Hematopoietic multipotent progenitor cell treated with erythropoietin and hydrocortisone succinate and interleukin-3 and kit ligand, for 4 days (in vitro differentiated cells): ENCODE results near the gene CCL24.
A peak's percentile ranks its signal among the peaks of the same experiment; 100 is the strongest.
"Not testable (repeated sequence)": the region's sequence is repeated elsewhere in the genome, so short reads cannot be mapped to it uniquely, and the experiment has no call there.

Source experiments
- DNase-seq: peaks from one replicate; pipeline ENCODE4 v3.0.0-alpha.2; 2015

CCL24 gene

DNA sequence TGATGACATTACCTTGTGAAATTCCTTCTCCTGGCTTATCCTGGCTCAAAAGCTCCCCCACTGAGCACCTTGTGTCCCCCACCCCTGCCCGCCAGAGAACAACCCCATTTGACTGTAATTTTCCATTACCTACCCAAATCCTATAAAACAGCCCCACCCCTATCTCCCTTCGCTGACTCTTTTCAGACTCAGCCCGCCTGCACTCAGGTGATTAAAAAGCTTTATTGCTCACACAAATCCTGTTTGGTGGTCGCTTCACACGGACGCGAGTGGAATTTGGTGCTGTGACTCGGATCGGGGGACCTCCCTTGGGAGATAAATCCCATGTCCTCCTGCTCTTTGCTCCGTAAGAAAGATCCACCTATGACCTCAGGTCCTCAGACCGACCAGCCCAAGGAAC, 34.6 kb downstream of the CCL24 start:
- DNase-seq: not testable (repeated sequence)

DNA sequence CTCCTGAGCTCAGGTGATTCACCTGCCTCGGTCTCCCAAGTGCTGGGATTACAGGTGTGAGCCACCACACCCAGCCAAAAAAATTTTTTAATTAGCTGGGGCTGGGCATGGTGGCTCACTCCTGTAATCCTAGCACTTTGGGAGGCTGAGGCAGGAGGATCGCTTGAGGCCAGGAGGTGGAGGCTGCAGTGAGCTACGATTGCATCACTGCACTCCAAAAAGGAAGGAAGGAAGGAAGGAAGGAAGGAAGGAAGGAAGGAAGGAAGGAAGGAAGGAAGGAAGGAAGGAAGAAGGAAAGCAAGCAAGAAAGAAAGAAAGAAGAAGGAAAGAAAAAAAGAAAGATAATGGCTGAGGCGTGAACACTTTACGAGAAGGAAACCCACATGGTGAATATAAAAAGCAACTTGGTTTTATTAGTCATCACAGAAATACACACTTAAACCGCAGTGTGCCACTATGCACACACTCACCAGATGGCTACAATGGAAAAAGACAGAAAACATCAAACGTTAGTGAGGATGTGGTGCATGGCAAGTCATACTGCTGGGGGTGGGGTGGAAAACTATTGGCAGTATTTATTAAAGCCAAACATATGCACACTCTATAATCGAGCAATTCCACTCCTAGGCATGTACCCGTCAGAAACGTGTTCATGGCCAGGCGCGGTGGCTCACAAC, 37.2 kb downstream of the CCL24 start:
- peak; percentile 62 for DNase-seq

DNA sequence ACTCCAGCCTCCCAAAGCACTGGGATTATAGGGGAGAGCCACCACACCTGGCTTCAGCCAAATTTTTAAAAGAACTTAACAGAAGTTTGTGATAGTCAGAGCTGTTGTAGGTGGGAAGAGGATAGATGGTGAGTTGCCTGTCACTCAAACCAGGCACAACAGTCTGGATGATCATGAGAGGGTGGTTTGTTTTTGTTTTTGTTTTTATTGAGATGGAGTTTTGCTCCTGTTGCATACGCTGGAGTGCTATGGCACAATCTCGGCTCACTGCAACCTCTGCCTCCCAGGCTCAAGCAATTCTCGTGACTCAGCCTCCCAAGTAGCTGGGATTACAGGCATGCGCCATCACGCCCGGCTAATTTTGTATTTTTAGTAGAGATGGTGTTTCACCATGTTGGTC, 39.6 kb downstream of the CCL24 start:
- not testable (repeated sequence) for DNase-seq

DNA sequence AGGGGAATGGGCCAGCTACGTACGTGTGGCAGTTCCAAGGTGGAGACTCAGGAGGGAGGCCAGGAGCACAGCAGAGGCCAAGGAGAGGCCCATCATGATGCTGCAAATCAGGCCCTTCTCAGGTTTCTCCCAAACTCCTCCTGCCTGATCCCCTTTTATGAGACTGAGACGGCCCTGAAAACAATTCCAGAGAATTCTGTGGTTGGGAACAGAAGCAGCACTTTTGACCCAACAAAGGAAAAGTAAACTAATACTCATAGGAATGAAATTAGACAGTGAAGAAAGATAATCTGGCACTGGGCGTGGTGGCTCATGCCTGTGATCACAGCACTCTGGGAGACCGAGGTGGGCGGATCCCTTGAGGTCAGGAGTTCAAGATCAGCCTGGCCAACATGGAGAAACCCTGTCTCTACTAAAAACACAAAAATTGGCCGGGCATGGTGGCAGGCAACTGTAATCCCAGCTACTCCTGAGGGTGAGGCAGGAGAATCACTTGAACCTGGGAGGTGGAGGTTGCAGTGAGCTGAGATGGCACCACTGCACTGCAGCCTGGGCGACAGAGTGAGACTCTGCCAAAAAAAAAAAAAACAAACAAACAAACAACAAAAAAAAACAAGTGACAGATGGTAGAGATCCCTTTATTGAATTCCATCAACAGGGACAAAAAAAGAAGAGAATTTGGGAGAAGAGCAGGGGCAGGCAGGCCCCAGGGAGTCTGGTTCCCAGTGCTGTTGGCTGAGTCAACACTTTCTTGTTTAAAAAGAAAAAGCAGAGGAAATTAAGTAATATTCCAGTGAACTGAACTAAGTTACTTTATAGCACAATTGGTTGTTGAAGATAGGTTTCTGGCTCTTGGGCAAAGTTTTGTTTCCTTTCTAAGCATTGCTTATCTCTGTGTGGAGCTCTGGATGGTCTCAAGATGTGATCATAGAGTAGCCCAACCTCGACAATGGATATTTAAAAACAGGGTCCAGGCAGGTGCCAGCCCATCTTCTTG, 41.2 kb downstream of the CCL24 start, which contains the start of gene CCL26:
TSS of gene CCL26 (minus strand) at position 131 of the 997 bp plus-strand sequence. CDS start at position 96, 35 bp downstream.
- peak; percentile 29 for DNase-seq

DNA sequence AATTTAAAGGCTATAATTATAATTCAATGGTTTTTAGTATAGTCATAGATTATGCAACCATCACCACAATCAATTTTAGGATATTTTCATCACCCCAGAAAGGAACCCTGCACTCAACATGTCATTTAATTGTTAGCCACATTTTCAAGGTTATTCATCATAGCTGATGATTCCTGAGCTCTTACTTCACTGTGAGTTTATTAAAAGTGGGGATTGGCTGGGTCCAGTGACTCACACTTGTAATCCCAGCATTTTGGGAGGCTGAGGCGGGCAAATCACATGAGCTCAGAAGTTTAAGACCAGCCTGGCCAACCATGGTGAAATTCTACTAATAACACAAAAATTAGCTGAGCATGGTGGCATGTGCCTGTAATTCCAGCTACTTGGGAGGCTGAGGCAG, 42.4 kb downstream of the CCL24 start:
- no peak for DNase-seq

DNA sequence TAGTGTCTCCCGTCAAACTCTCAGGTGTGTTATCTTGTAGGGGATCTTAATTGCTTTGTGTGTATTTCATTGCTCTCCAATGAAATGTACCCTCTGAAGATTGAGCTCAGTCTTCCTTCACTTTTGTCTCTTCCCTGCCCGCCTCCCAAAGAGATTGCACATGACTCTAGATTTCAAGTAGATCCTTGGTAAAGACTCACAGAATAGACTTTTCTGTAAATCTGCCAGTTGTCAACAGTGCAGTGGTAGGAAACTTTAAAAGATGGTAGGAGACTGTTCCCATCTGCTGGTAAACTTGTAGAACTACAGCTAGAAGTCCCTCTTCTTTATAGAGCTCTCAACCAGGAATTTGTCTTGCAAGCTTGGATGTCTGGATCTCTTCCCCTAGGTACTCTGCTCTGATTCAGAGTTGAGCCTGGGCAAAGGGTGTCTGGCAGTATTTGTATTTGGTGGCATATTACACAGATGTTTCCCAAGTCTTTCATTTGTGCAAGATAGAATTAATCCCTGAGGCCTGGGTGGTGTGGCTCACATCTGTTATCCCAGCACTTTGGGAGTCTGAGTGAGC, 51.2 kb downstream of the CCL24 start:
- peak; percentile 80 for DNase-seq

DNA sequence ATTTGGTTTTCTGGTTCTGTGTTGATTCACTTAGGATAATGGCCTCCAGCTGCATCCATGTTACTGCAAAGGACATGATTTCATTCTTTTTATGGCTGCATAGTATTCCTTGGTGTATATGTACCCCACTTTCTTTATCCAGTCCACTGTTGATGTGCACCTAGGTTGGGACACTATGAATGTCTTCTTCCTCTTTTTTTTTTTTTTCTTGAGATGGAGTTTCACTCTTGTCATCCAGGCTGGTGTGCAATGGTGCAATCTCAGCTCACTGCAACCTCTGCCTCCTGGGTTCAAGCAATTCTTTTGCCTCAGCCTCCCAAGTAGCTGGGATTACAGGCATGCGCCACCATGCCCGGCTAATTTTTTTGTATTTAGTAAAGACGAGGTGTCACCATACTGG, 51.8 kb downstream of the CCL24 start:
- DNase-seq: not testable (repeated sequence)
